Cardiac muscle cell (in vitro differentiated cells and primary cell): ENCODE data around the gene PHLPP1. TPM values are rescaled to one million over a fixed set of nuclear protein-coding genes. Genes with fewer than 3 reads are reported as not detected.

Experiments used
- DNase-seq, 2 donors: peaks; one replicate each; pipeline versions ENCODE4 v3.0.0 to v3.0.0-alpha.2; 2010 to 2017; ENCODE audit warnings: low read depth in 1 of 2, low spot score in 1 of 2
- H3K27ac ChIP-seq: fragments of 200-600 bp; sonication (generic); 2 replicates; pipeline ENCODE4 v1.5.1; 2016
- H3K27me3 ChIP-seq: fragments of 200-600 bp; sonication (generic); 2 replicates; pipeline ENCODE4 v1.6.0; 2016; ENCODE audit warnings: control low read depth
- H3K36me3 ChIP-seq: fragments of 200-600 bp; sonication (generic); 2 replicates; pipeline ENCODE4 v1.5.1; 2016; ENCODE audit warnings: control low read depth
- H3K4me1 ChIP-seq: fragments of 200-600 bp; sonication (generic); 2 replicates; pipeline ENCODE4 v1.8.1; 2017; ENCODE audit warnings: low read depth, mild to moderate bottlenecking, mixed run types
- H3K4me3 ChIP-seq: fragments of 200-600 bp; sonication (generic); 2 replicates; pipeline ENCODE4 v1.5.1; 2016; ENCODE audit warnings: mild to moderate bottlenecking
- H3K9me3 ChIP-seq: fragments of 200-600 bp; sonication (generic); 2 replicates; pipeline ENCODE4 v1.5.1; 2017; ENCODE audit warnings: low read depth, mild to moderate bottlenecking, control low read depth
- polyA plus RNA-seq: library from polyadenylated mRNA; unstranded; fragments of >200 nt; fragmentation: Nextera tagmentation; extraction: Ambion mirVana; gene quantifications from 2 replicates; pipeline ENCODE4 v1.2.1, GENCODE V29; 2016
- total RNA-seq: library from RNA; depleted of rRNA; stranded (reverse); fragments of >200 nt; gene quantifications from 2 replicates; pipeline ENCODE4 v1.2.3, GENCODE V29; 2016
- TF ChIP-seq, protein P1 (sequence below): IDR thresholded peaks from 2 replicates; pipeline ENCODE4 v1.5.1; 2012; ENCODE audit warnings: low read depth, mild to moderate bottlenecking, low read length

Gene PHLPP1
- 13.6 and 25.8 TPM in 2 replicates for total RNA-seq
- polyA plus RNA-seq: 6.3 and 11.3 TPM in 2 replicates

DNA sequence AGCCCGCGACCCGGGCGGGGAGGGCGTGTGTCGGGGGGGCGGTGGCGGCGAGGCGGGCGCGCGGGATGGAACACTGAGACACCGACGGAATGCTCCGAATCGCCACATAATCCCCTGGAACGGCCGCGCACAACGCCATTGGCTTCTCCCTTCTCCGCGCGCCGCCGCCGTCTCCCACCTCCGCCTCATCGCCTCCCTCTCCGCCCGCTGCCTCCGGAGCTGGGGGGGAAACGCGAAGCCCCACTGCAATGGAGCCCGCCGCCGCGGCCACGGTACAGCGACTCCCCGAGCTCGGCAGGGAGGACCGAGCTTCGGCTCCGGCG, at the start of gene PHLPP1:
PHLPP1 (plus strand) TSS at position 106 of the 323 bp plus-strand sequence; CDS start at position 249, 143 bp downstream.
- TF ChIP-seq, protein P1, sequence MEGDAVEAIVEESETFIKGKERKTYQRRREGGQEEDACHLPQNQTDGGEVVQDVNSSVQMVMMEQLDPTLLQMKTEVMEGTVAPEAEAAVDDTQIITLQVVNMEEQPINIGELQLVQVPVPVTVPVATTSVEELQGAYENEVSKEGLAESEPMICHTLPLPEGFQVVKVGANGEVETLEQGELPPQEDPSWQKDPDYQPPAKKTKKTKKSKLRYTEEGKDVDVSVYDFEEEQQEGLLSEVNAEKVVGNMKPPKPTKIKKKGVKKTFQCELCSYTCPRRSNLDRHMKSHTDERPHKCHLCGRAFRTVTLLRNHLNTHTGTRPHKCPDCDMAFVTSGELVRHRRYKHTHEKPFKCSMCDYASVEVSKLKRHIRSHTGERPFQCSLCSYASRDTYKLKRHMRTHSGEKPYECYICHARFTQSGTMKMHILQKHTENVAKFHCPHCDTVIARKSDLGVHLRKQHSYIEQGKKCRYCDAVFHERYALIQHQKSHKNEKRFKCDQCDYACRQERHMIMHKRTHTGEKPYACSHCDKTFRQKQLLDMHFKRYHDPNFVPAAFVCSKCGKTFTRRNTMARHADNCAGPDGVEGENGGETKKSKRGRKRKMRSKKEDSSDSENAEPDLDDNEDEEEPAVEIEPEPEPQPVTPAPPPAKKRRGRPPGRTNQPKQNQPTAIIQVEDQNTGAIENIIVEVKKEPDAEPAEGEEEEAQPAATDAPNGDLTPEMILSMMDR: no peak
- no peaks in the 10 kb centered on the region for H3K36me3 ChIP-seq
- H3K4me1 ChIP-seq: peaks cover 16% of the 10 kb centered on the region
- peak within 1 kb of the TSS; percentile 76 for H3K4me3 ChIP-seq
- no peaks in the 10 kb centered on the region for H3K27me3 ChIP-seq
- no peak for DNase-seq
- no peaks in the 10 kb centered on the region for H3K9me3 ChIP-seq
- peak within 1 kb of the TSS; percentile 91 for H3K27ac ChIP-seq

DNA sequence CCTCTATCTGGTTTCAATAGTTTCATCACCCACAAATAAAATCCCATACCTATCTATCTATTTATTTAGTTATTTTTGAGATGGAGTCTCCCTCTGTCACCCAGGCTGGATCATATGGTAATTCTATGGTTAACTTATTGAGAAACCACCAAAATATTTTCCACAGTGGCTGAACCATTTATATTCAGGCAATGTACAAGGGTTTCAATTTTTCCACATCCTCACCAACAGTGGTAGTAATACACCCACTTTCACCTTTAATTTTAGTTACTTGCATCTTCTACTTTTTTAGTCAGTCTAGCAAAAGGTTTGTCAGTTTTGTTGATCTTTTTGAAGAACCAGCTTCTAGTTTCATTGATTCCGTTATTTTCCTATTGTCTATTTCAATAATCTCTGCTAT, 46.1 kb upstream of the PHLPP1 start:
- Histone ChIP-seq H3K4me1 (no peaks in the 10 kb centered on the region), H3K9me3 (no peaks in the 10 kb centered on the region), H3K27ac (no peak overlapping the region), H3K36me3 (no peaks in the 10 kb centered on the region), H3K4me3 (no peak overlapping the region), H3K27me3 (no peaks in the 10 kb centered on the region)
- TF ChIP-seq, protein P1: no peak
- DNase-seq: no peak

DNA sequence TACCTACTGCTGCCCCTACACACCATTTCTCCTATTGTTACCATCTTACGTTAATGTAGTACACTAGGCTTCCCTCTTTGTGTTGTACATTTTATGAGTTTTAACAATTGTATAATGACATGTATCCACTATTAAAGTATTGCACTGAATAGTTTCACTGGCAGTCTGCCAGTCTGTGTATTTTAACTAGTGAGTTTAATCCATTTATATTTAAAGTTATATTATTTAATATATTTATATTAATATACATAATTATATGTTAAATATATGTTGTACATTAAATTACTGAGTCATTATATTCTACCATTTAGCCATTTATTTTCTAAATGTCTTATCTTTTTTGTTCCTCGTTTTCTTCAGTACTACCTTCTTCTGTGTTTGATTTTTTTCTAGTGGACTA, 44.8 kb upstream of the PHLPP1 start:
- no peak for DNase-seq
- no peaks in the 10 kb centered on the region for H3K36me3 ChIP-seq
- TF ChIP-seq, protein P1: no peak
- no peak overlapping the region for H3K27ac ChIP-seq
- H3K4me3 ChIP-seq: no peak overlapping the region
- H3K4me1 ChIP-seq: no peaks in the 10 kb centered on the region
- H3K9me3 ChIP-seq: no peaks in the 10 kb centered on the region
- H3K27me3 ChIP-seq: no peaks in the 10 kb centered on the region

DNA sequence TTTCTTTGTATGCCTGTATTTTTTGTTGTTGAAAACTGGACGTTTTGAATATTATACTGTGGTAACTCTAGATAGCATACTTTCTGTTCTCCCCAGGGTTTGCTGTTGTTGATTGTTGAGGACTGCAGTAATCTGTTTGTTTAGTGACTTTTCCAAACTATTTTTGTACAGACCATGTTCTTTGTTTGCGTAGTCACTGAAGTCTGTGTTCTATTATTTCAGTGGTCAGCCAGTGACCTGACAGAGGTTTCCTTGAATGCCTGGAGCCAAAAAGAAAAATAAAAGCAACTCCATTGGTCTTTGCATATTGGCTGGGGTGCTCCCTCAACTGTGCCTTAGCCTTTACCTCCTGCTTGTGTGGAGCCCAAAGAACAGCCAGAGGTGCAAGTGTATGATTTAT, 42.7 kb upstream of the PHLPP1 start:
- Histone ChIP-seq H3K9me3 (no peaks in the 10 kb centered on the region), H3K27me3 (no peaks in the 10 kb centered on the region), H3K27ac (no peak overlapping the region), H3K4me3 (no peak overlapping the region), H3K4me1 (no peaks in the 10 kb centered on the region), H3K36me3 (no peaks in the 10 kb centered on the region)
- no peak for DNase-seq
- TF ChIP-seq, protein P1: no peak

DNA sequence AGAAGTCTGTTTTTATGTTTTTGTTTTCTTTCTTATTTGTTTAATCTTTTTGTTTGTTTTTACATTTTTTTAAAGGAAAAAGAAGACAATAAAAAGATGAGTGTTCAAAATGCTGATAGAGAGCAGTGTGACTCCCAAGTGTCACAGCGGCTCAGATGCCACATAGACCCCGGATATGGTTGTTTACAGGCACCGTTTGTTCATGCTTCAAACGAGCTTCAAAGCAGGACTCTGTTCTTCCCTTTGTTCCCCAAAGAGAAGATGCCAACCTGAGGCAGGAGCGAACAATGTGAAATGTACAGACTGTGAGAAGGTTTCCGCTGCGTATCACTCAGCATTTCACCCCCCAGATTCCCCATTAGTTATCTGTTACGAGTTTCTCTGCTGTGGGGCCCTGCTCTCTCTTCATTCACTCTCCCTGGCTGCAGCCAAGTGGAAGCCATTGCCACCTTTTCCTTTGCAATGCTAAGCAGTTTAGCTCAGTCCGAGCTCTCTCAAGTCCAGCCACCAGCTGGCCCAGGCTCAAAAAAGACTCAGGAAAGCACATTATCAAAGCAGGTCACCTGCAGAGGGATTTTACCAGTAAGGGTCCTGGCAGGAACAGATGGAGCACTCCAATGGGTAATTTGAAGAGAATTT, 36.4 kb upstream of the PHLPP1 start:
- no peak overlapping the region for H3K27ac ChIP-seq
- H3K9me3 ChIP-seq: no peaks in the 10 kb centered on the region
- TF ChIP-seq, protein P1: no peak
- H3K36me3 ChIP-seq: no peaks in the 10 kb centered on the region
- H3K4me1 ChIP-seq: no peaks in the 10 kb centered on the region
- H3K27me3 ChIP-seq: no peaks in the 10 kb centered on the region
- peak in 1 of 2 donors; percentile 21 for DNase-seq
- no peak overlapping the region for H3K4me3 ChIP-seq
